Activated CD4-positive, alpha-beta T cell treated with anti-CD3 and anti-CD28 coated beads, Interleukin-2, amount 10 ng/mL, durations not matched to agents 24 days and 14 days (primary cell): Measurements from ENCODE around the gene RELCH. TPM values are rescaled to one million over a fixed set of nuclear protein-coding genes. Genes with fewer than 3 reads are reported as not detected.
A peak's percentile ranks its signal among the peaks of the same experiment; 100 is the strongest.

Source experiments
- DNase-seq: peaks from one replicate; pipeline ENCODE4 v3.0.0; 2022
- H3K27ac Mint-ChIP-seq: one replicate; pipeline ENCODE4 v1.8.0; 2022; ENCODE audit warnings: mild to moderate bottlenecking, mixed read lengths
- H3K27me3 Mint-ChIP-seq: one replicate; pipeline ENCODE4 v1.8.0; 2022; ENCODE audit warnings: mixed read lengths
- H3K36me3 Mint-ChIP-seq: one replicate; pipeline ENCODE4 v1.8.0; 2022; ENCODE audit warnings: low read depth, mild to moderate bottlenecking, mixed read lengths
- H3K4me1 Mint-ChIP-seq: one replicate; pipeline ENCODE4 v1.8.0; 2021; ENCODE audit warnings: mixed read lengths
- H3K4me3 Mint-ChIP-seq: one replicate; pipeline ENCODE4 v1.8.0; 2022; ENCODE audit warnings: mild to moderate bottlenecking, moderate library complexity, mixed read lengths
- H3K9me3 Mint-ChIP-seq: one replicate; pipeline ENCODE4 v1.8.0; 2021; ENCODE audit warnings: mixed read lengths
- intact Hi-C: fragments of 100-400 bp; cut with micrococcal nuclease; formaldehyde crosslinking; loops from one replicate; pipeline ENCODE4 v1.15.1; 2023
- total RNA-seq: library from RNA; stranded (reverse); gene quantifications from 2 replicates; pipeline ENCODE4 v1.2.3, GENCODE V29; 2022

The RELCH gene
- total RNA-seq, 1 donor from 2014 or later, result 31.1 TPM

DNA sequence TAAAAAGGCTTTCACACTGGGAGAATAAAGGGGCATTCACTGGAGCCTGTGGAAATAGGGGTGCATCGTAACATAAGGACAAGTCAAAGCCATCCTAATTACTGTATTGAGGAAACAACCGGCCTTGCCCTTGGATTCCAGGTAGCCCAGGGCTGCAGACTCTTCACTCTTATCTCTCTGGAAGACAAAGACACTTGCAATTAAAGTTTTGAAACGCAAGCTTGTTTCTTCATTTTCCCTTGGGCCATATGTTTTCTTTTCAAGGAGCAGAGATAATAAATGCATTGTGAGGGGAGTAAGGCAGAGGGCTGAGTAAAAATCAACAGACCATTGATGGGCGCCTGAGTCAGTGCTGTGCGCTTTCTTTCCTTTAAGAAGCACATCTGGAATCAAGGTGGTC lies 149.6 kb downstream of the RELCH start:
- Mint-ChIP-seq H3K4me3 (no peak overlapping the region), H3K36me3 (peaks cover 8% of the 10 kb centered on the region), H3K27ac (no peak overlapping the region), H3K4me1 (peaks cover 30% of the 10 kb centered on the region), H3K9me3 (no peaks in the 10 kb centered on the region), H3K27me3 (no peaks in the 10 kb centered on the region)
- no peak for DNase-seq
- intact Hi-C loops, result no loop called here

DNA sequence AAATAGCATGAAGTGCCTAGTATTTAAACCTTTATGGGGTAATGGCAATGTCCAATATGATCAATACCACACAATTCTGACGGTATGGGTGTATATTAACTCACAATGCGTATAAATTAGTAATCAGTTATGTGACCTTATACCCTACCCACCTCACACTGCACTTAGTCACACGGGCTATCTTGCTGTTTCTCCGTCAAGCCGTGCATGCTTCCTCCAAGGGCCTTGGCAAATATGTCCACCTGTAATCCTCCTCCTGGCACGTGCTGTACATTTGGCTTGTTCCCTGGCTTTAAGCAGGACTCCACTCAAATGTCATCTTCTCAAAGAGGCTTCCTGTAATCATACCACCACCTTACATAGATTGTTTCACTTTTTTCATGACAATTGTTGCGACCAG lies 150.3 kb downstream of the RELCH start:
- H3K27me3 Mint-ChIP-seq, result no peaks in the 10 kb centered on the region
- peaks cover 27% of the 10 kb centered on the region for H3K4me1 Mint-ChIP-seq
- no peak overlapping the region for H3K27ac Mint-ChIP-seq
- peaks cover 6% of the 10 kb centered on the region for H3K36me3 Mint-ChIP-seq
- DNase-seq, result no peak
- no peak overlapping the region for H3K4me3 Mint-ChIP-seq
- no peaks in the 10 kb centered on the region for H3K9me3 Mint-ChIP-seq
- intact Hi-C loops, result no loop called here

- intact Hi-C loops, result loop anchor here (1.0 to 2.0 kb wide), 3 partner anchors 9 to 30 kb away; partner anchors contain the start of gene TNFRSF11A
- H3K27ac Mint-ChIP-seq, result peak overlapping the region; percentile 86
- no peaks in the 10 kb centered on the region for H3K27me3 Mint-ChIP-seq
- no peak overlapping the region for H3K4me3 Mint-ChIP-seq
- DNase-seq, result no peak
- peaks cover 27% of the 10 kb centered on the region for H3K4me1 Mint-ChIP-seq
- H3K36me3 Mint-ChIP-seq, result peaks cover 6% of the 10 kb centered on the region
- H3K9me3 Mint-ChIP-seq, result no peaks in the 10 kb centered on the region
These were observed 151.5 kb downstream of the RELCH start for GRCh38 chr18:62338446-62339105.

DNA sequence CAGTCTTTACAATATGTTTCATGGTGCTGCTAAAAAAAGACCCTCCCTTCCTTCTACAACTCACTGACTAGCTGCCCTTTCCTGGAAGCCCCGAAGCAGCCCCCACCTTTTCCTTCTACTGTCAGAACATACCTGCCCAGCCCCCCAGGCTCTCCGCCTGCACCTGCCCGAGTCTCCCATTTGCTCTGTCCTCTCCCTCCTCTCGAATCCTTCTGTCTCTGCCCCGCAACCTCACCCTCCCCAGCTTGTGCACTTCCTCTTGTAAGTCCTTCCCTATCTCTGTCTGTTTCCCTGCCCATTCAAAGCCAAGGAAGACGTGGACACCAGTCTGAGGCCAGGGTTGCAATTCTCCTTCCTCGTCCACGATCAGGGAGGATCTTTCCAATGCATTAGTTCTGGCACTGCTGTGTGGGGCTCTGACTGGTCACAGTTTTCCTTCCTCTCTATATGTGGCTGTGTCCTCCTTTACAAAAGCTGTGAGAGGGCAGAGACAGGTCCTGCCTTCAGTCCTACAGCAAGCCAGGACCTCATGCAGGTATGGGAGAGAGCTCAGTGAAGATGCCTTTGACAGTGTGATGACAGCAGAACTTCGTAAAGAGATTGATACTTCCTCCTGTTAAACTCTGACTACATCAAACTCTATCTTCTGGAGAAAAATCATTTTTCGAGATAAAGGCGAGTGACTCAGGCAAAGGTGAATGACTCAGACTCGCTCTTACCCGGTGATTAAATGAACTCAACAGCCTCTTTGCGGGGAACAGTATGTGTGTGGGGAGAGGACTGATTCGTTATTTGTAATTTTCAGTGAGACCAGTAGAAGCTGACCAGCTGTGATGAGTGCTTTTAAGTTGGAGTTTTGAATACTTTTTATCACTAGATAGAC lies 152.3 kb downstream of the RELCH start:
- intact Hi-C loops, result loop anchor here (1.0 to 2.0 kb wide), 3 partner anchors 10 to 29 kb away; partner anchors contain the start of gene TNFRSF11A
- no peaks in the 10 kb centered on the region for H3K9me3 Mint-ChIP-seq
- peak; percentile 65 for DNase-seq

GRCh38 chr18:62340996-62341395 lies 153.9 kb downstream of the RELCH start:
- no peaks in the 10 kb centered on the region for H3K27me3 Mint-ChIP-seq
- H3K27ac Mint-ChIP-seq, result no peak overlapping the region
- no peak for DNase-seq
- no peaks in the 10 kb centered on the region for H3K9me3 Mint-ChIP-seq
- intact Hi-C loops, result no loop called here
- H3K36me3 Mint-ChIP-seq, result peaks cover 4% of the 10 kb centered on the region
- no peak overlapping the region for H3K4me3 Mint-ChIP-seq
- H3K4me1 Mint-ChIP-seq, result peaks cover 30% of the 10 kb centered on the region

More for the DNA sequence above, 152.3 kb downstream of the RELCH start:
- Mint-ChIP-seq H3K27ac (peak overlapping the region; percentile 86), H3K27me3 (no peaks in the 10 kb centered on the region), H3K36me3 (peaks cover 6% of the 10 kb centered on the region), H3K4me1 (peaks cover 27% of the 10 kb centered on the region), H3K4me3 (peak overlapping the region; percentile 59)

GRCh38 chr18:62341473-62341872 lies 154.4 kb downstream of the RELCH start:
- intact Hi-C loops, result no loop called here
- H3K27me3 Mint-ChIP-seq, result no peaks in the 10 kb centered on the region

DNA sequence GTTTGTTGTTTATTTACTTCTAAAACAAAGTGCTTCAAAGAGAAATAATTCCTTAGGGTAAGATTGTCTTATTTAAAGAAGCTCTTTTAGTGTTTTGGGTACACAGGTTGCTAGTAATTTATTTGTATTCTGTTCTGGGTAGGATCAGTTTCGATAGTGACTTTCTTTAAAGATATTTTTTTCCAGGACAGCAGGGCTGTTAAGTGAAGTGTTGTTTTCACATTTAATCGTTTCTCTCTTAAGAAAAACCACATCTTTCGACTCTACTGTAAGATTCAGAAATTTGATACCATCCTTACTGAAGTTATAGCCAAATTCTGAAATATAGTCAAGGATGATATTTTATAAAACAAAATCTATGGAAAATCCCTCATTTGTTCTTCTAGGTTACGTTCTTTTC lies 155.8 kb downstream of the RELCH start:
- no peak for DNase-seq
- Mint-ChIP-seq H3K4me1 (peaks cover 35% of the 10 kb centered on the region), H3K27ac (no peak overlapping the region), H3K4me3 (no peak overlapping the region), H3K9me3 (no peaks in the 10 kb centered on the region), H3K27me3 (no peaks in the 10 kb centered on the region), H3K36me3 (peaks cover 4% of the 10 kb centered on the region)
- intact Hi-C loops, result no loop called here

More at GRCh38 chr18:62341473-62341872, 154.4 kb downstream of the RELCH start:
- H3K4me3 Mint-ChIP-seq, result no peak overlapping the region
- peaks cover 30% of the 10 kb centered on the region for H3K4me1 Mint-ChIP-seq
- DNase-seq, result no peak
- H3K9me3 Mint-ChIP-seq, result no peaks in the 10 kb centered on the region
- no peak overlapping the region for H3K27ac Mint-ChIP-seq
- H3K36me3 Mint-ChIP-seq, result peaks cover 4% of the 10 kb centered on the region

DNA sequence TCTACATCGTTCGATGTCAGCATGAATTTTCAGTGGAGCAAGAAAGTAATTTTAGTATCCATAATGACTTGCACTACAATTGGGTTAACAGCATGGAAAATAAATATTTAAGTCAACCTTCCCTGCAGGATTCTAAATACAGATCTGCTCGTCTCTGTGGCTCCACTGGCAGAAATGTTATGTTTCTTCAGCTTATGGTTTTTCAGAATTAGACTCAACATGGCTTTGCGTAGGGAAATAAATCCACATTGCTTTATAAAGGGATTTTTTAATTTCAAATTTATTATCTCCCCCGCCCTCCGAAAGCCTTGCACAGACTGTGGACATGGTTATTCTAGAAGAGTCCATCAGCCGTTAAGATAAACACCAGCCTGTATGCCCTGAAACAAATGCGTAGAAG lies 156.3 kb downstream of the RELCH start:
- Mint-ChIP-seq H3K27ac (no peak overlapping the region), H3K27me3 (no peaks in the 10 kb centered on the region), H3K4me1 (peaks cover 33% of the 10 kb centered on the region), H3K9me3 (no peaks in the 10 kb centered on the region), H3K36me3 (peaks cover 4% of the 10 kb centered on the region), H3K4me3 (no peak overlapping the region)
- intact Hi-C loops, result no loop called here
- DNase-seq, result no peak

DNA sequence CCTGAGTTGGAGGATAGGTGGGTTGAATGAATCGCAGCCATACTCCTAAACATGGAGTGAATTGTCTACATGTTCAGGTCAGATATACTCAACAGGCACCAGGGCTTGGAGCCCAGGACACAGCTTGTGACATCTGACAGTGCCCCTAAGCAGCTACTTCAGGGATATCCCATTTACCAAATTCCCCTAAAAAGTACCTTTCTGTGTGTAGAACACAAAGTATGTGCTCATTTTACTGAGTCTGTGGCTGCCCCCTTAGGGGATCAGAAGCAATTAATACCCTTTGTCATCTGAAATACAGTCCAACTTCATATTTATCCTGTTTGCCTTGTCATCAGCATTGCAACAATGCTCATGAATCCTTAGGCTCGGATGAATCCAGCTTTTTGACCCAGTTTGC lies 158.9 kb downstream of the RELCH start:
- Mint-ChIP-seq H3K36me3 (peaks cover 7% of the 10 kb centered on the region), H3K4me3 (no peak overlapping the region), H3K27ac (no peak overlapping the region), H3K9me3 (no peaks in the 10 kb centered on the region), H3K4me1 (peaks cover 23% of the 10 kb centered on the region), H3K27me3 (no peaks in the 10 kb centered on the region)
- DNase-seq, result no peak
- intact Hi-C loops, result loop anchor here (2.0 kb wide), 1 partner anchor 17 kb away; no protein-coding TSS in a partner anchor

GRCh38 chr18:62346333-62347088 lies 159.5 kb downstream of the RELCH start:
- peaks cover 8% of the 10 kb centered on the region for H3K36me3 Mint-ChIP-seq
- H3K9me3 Mint-ChIP-seq, result no peaks in the 10 kb centered on the region
- H3K4me3 Mint-ChIP-seq, result peak overlapping the region; percentile 26
- H3K4me1 Mint-ChIP-seq, result peaks cover 23% of the 10 kb centered on the region
- peak overlapping the region; percentile 80 for H3K27ac Mint-ChIP-seq
- intact Hi-C loops, result loop anchor here (2.0 kb wide), 1 partner anchor 18 kb away; no protein-coding TSS in a partner anchor
- no peaks in the 10 kb centered on the region for H3K27me3 Mint-ChIP-seq
- DNase-seq, result no peak

DNA sequence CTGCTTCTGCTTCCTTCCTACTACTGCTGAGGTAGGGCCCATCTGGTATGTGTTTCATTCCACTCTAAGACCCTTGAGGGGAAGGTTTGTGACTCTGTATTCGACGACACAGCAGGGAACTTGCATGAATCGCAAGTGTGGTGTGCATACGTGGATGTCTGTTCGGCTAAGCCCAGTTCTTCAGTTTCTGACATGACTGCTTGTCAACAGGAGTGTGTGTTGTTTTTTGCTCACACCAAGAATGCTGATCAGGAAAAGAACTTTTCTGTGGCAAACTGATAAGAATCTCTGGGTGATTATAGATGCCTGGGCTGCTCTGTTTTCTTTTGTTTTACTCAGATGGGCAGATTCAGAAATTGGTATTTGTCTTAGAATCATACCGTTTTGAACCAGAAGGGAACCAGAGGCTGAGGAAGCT lies 160.0 kb downstream of the RELCH start:
- H3K4me3 Mint-ChIP-seq, result peak overlapping the region; percentile 26
- peak overlapping the region; percentile 80 for H3K27ac Mint-ChIP-seq
- DNase-seq, result peak; percentile 65
- no peaks in the 10 kb centered on the region for H3K9me3 Mint-ChIP-seq
- no peaks in the 10 kb centered on the region for H3K27me3 Mint-ChIP-seq
- peaks cover 23% of the 10 kb centered on the region for H3K4me1 Mint-ChIP-seq
- H3K36me3 Mint-ChIP-seq, result peaks cover 9% of the 10 kb centered on the region
- intact Hi-C loops, result loop anchor here (2.0 kb wide), 1 partner anchor 18 kb away; no protein-coding TSS in a partner anchor

DNA sequence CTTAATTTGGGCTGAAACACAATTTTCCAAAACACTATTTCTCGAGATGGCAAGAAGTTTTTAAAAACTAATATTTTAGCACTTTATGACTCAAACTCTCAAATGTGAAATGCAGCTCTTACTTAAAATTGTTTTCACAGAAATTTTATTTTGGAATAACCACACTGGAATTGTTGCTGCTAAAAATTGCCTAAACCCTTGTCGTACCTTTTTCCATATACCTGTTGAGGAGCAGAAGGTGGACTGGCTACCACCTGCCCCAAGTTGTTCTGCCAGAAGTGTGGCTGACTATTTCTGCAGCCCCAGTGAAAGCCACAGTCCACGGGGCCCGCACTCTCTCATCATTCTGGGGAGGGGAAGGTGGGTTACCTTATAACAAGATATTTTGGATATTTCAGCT lies 161.4 kb downstream of the RELCH start:
- intact Hi-C loops, result no loop called here
- no peak overlapping the region for H3K4me3 Mint-ChIP-seq
- peaks cover 23% of the 10 kb centered on the region for H3K4me1 Mint-ChIP-seq
- no peaks in the 10 kb centered on the region for H3K27me3 Mint-ChIP-seq
- H3K36me3 Mint-ChIP-seq, result peaks cover 9% of the 10 kb centered on the region
- no peak for DNase-seq
- no peaks in the 10 kb centered on the region for H3K9me3 Mint-ChIP-seq
- no peak overlapping the region for H3K27ac Mint-ChIP-seq

DNA sequence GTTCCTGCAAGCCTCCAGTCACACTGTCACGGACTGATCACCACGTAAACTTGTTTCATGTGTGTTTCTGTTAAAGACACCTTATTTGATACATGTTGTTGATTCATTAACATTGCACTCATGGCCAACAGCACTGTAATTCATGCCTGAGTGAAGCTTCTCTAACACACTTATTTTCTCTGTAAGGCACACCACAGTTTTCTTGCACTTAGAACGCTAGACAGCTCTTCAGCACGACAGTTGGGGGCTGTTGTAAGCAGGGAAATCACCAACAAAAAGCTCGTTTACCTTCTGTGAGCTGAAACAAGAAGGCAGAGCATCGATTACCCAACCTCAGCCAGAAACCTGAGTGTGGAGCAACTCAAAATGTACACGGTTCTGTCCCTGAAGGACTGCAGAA lies 166.1 kb downstream of the RELCH start:
- no peak for DNase-seq
- Mint-ChIP-seq H3K4me3 (no peak overlapping the region), H3K27ac (no peak overlapping the region), H3K27me3 (no peaks in the 10 kb centered on the region), H3K9me3 (no peaks in the 10 kb centered on the region), H3K4me1 (peaks cover 11% of the 10 kb centered on the region), H3K36me3 (peaks cover 29% of the 10 kb centered on the region)
- intact Hi-C loops, result no loop called here
